ENCODE data around the gene SURF6.

- TF ChIP-seq CTCF (conservative IDR thresholded peaks at IDR 0.05) = no peak
- no peak for TF ChIP-seq EZH2 (IDR thresholded peaks at IDR 0.05; ENCODE audit: low read depth)
These were observed 31.2 kb upstream of the SURF6 start for GRCh38 chr9:133367221-133367620.
